GM12878 (cell line): Measurements from ENCODE around the gene CLK2.

Experiments used
- ETV6 ChIP-seq, 2 experiments: fragments of 450-650 bp in 1 of 2; IDR thresholded peaks in 1 of 2; conservative IDR thresholded peaks in 1 of 2; 2 replicates each; pipeline ENCODE4 v1.6.1; 2014; ENCODE audit warnings: antibody characterized with exemption in 1 of 2, borderline replicate concordance in 1 of 2, low read depth in 1 of 2, mild to moderate bottlenecking in 1 of 2, moderate library complexity in 1 of 2
- JUNB ChIP-seq: IDR thresholded peaks from 2 replicates; pipeline ENCODE4 v1.6.1; 2016; ENCODE audit warnings: antibody characterized with exemption, mild to moderate bottlenecking
- JUND ChIP-seq: IDR thresholded peaks from 2 replicates; pipeline ENCODE4 v1.6.1; 2012; ENCODE audit warnings: low read depth, mild to moderate bottlenecking, low read length, improper control_type of control experiment, moderate library complexity

DNA sequence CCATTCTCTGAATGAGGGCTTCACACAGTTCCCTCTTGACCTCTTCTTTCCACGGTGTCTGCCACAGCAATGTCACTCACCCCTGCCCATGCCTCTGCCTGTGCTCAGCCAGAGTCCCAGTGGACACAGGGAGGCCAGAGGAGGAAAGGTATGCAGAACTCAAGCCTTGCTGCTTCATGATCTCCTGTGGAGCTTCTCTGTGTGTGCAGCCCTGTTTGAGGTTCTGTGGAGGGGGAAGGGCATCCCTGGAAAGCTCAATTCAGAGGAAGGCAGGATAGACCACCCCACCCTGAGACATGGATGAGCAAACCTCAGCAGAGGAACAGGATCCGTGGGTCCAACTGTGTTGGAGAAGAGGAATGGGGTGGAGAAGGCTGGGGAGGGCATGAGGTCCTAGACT lies 6.0 kb upstream of the CLK2 start:
- TF ChIP-seq ETV6 (conservative IDR thresholded peaks at IDR 0.05 in 1 of 2, IDR thresholded peaks at IDR 0.05 in 1 of 2; ENCODE audit: borderline replicate concordance in 1 of 2, low read depth in 1 of 2) = no peak
- no peak for TF ChIP-seq JUNB
- no peak for TF ChIP-seq JUND
